ENCODE results near the gene TSPAN5. TPM values are rescaled to one million over a fixed set of nuclear protein-coding genes. Genes with fewer than 3 reads are reported as not detected.

TSPAN5 gene
- total and polyA plus RNA-seq, 2 of the 4 experiments (the other 2 are of a cell fraction) = 64.8 to 79.6 TPM

DNA sequence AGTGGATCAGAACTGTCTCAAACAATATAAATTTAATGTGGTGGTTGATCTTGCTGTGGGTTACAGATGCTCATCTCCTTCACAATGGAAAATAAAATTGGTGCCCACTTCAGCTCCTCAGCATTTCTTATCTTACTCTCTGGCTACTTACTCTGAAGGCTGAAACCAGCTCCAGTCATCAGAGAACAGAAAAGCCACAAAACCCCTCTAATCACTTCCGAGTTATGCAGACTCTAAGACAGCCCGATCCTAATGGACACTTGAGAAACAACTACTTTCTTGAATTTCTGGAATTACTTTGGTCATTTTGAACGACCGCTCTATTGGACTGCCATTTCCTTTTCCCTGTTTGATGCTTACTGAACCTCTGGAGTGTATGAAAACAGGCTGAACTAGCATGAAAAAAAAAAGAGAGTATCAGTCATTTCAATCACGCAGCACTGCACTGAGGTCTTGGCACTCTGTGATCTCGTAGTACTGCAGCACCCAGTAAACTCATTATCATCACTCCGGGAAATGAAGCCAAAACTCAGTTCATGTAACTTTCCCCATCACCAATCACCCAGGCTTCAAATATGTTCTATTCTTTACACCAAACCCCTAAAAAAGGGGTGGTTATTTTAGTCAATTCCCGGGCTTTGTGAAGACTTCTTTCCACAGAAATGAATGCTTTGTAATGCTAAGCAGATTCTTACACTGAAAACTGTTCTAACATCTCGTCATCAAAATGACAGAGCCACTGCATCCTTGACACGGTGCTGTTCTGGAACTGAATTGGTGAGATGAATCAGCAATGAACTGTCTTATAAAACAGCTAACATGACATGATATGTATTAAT lies 54.5 kb downstream of the TSPAN5 start (continued):
- TF ChIP-seq MAZ (IDR thresholded peaks at IDR 0.05; ENCODE audit: borderline replicate concordance, low read depth, low read length) = no peak

DNA sequence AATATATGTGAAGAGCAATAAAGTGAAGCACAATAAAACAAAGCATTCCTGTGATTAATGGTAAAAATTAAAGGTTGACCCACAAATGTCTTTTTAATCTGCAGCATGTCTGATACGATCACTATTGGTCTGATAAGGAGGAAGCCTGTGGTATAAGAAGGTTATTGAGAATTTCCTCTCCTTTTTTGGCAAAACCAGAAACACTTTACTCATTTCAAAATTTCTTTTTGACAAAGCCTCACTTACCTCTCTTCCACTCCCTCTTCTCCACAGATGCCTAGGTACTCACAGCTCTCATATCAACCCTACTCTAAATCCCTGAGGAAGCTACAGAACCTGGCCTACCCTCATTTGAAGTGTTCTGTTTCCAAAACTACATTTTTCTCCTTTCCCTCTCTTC lies 56.1 kb downstream of the TSPAN5 start:
- TF ChIP-seq RAD21 (IDR thresholded peaks at IDR 0.05; ENCODE audit: low read length) (no peak), CHD1 (IDR thresholded peaks at IDR 0.05; ENCODE audit: low read depth, low read length) (no peak), NFE2L2 (IDR thresholded peaks at IDR 0.05; ENCODE audit: low read depth, low read length) (no peak), POLR2A (IDR thresholded peaks at IDR 0.05; ENCODE audit: low read depth, low read length) (no peak), RCOR1 (IDR thresholded peaks at IDR 0.05; ENCODE audit: insufficient replicate concordance, low read length) (no peak)
- TF ChIP-seq, protein P1, sequence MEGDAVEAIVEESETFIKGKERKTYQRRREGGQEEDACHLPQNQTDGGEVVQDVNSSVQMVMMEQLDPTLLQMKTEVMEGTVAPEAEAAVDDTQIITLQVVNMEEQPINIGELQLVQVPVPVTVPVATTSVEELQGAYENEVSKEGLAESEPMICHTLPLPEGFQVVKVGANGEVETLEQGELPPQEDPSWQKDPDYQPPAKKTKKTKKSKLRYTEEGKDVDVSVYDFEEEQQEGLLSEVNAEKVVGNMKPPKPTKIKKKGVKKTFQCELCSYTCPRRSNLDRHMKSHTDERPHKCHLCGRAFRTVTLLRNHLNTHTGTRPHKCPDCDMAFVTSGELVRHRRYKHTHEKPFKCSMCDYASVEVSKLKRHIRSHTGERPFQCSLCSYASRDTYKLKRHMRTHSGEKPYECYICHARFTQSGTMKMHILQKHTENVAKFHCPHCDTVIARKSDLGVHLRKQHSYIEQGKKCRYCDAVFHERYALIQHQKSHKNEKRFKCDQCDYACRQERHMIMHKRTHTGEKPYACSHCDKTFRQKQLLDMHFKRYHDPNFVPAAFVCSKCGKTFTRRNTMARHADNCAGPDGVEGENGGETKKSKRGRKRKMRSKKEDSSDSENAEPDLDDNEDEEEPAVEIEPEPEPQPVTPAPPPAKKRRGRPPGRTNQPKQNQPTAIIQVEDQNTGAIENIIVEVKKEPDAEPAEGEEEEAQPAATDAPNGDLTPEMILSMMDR (conservative IDR thresholded peaks at IDR 0.05; ENCODE audit: low read depth, low read length) = no peak
- H2AK9ac ChIP-seq (replicated peaks; ENCODE audit: low read depth, low read length, poor library complexity) = no peak overlapping the region
- H3K27ac ChIP-seq (ENCODE audit: insufficient read depth, low read length) = no peak overlapping the region
- H4K8ac ChIP-seq (ENCODE audit: low read depth in 2 of 2, low read length in 2 of 2) = no peak overlapping the region
- peaks cover 8% of the 10 kb centered on the region for H3K4me1 ChIP-seq (ENCODE audit: control insufficient read depth, insufficient read depth, low read length)
- no peak overlapping the region for H2BK15ac ChIP-seq (ENCODE audit: low read depth, low read length)
- no peak overlapping the region for H3K4me2 ChIP-seq (ENCODE audit: low read depth, low read length)
- H3K9ac ChIP-seq (ENCODE audit: low read depth, low read length) = no peak overlapping the region
- H3K14ac ChIP-seq (replicated peaks; ENCODE audit: low read depth, low read length) = no peak overlapping the region
- intact Hi-C loops (cut with micrococcal nuclease) (no loop called here), in situ Hi-C loops (cut with MboI; ENCODE audit: low sequenced_read_pairs) (no loop called here), dilution Hi-C loops (cut with HindIII; ENCODE audit: low sequenced_read_pairs, unreplicated experiment) (no loop called here)
- ChIA-PET POLR2A (ENCODE audit: unreplicated experiment) (no interaction called here), CTCF (no interaction called here)
- no peak overlapping the region for H2BK20ac ChIP-seq (ENCODE audit: low read depth, low read length)
- peaks cover 9% of the 10 kb centered on the region for H3K9me3 ChIP-seq (ENCODE audit: control insufficient read depth, insufficient read depth, low read length)
- H4K91ac ChIP-seq (ENCODE audit: insufficient read depth, low read depth, low read length) = no peak overlapping the region
- no peak overlapping the region for H2BK120ac ChIP-seq (ENCODE audit: low read depth, low read length)
- H2BK5ac ChIP-seq (ENCODE audit: low read depth, low read length, poor library complexity, severe bottlenecking) = no peak overlapping the region
- H3K79me1 ChIP-seq (ENCODE audit: low read depth in 1 of 2, low read length in 2 of 2) = peaks cover 42 to 59% of the 10 kb centered on the region in 2 experiments
- no peak overlapping the region for H3K4me3 ChIP-seq (ENCODE audit: insufficient read depth, low read depth, low read length)
- no peak overlapping the region for H4K5ac ChIP-seq (ENCODE audit: low read depth, low read length)
- H2AFZ ChIP-seq (replicated peaks; ENCODE audit: low read length, poor library complexity) = no peak overlapping the region
- no peak overlapping the region for H3K18ac ChIP-seq (ENCODE audit: low read depth, low read length)
- no peak overlapping the region for H3K56ac ChIP-seq (ENCODE audit: extremely low read depth, insufficient read depth, low read length)
- BruUV-seq (replicated peaks) = no TSS peak
- H3K36me3 ChIP-seq (ENCODE audit: control insufficient read depth, insufficient read depth, low read length) = peaks cover 1% of the 10 kb centered on the region; the same call in 1 of the 2 replicates
- H2AK5ac ChIP-seq (ENCODE audit: low read depth, low read length) = no peak overlapping the region
- DNase-seq = no peak
- no peak for ATAC-seq (ENCODE audit: low read depth)
- H4K20me1 ChIP-seq (ENCODE audit: insufficient read depth, low read length) = peaks cover 3% of the 10 kb centered on the region; the same call in 1 of the 2 replicates
- no peaks in the 10 kb centered on the region for H3K27me3 ChIP-seq (ENCODE audit: control insufficient read depth, insufficient read depth, low read length)
- H3K4ac ChIP-seq (ENCODE audit: low read depth, low read length) = no peak overlapping the region
- H3K23ac ChIP-seq (ENCODE audit: low read depth, low read length) = no peak overlapping the region
- 0 out of 2 replicates have a peak, but pooled peaks cover 2% of the 10 kb centered on the region for H3K9me1 ChIP-seq (ENCODE audit: insufficient read depth, low read length)
- no CpG with 5 or more reads among the region's 1 CpG for WGBS, 2 experiments (ENCODE audit: extremely low coverage in 2 of 2, insufficient read length in 1 of 2)

Measured in IMR-90 (cell line).